ENCODE results near the gene RPP14.

Gene RPP14

DNA sequence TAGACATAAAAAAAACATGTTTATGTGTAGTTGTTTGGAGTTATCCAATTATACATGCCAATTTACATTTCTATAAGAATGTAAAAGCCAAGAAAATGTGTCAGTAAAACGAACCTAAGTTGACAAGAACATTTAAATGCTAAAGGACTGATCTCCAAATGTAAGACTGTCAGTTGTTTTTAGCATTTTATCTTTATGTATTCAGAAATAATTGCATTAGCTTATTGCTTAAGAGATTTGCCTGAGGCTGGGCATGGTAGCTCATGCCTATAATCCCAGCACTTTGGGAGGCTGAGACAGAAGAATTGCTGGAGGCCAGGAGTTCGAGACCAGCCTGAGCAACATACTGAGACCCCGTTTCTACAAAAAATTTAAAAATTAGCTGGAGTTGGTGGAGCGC, 53.6 kb downstream of the RPP14 start:
- DNase-seq: no peak

DNA sequence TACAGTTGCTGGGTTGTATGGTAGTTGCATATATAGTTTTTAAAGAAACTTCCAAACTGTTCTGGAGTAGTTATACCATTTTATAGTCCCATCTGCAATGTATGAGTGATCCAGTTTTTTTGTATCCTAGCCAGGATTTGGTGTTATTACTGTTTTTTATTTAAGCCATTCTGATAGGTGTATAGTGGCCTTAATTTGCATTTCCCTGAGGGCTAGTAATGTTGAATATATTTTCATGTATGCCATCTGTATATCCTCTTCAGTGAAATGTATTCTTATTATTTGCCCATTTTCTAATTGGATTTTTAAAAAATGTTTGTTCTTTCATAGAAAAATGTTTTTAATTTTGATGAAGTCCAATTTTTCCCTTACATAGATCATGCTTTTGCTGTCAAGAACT, 55.8 kb downstream of the RPP14 start:
- no peak for DNase-seq

DNA sequence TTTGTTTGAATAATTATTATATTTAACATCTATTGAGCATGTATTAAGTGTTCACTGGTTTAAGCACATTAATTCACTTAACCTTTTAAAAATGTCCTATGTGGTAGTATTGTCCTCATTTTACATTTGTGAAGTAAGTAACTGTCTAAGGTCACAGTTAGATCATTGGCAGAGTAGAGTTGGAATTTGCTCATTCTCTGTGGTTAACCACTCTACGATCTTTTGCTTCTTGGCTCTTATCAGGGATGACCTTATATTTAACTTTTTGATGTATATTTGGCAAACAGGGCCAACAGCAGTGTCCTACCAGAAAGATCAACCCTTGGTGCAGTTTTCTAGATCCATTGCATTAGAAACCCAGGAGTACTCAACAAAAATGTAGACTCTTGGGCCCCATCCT, 60.7 kb downstream of the RPP14 start:
- no peak for DNase-seq

DNA sequence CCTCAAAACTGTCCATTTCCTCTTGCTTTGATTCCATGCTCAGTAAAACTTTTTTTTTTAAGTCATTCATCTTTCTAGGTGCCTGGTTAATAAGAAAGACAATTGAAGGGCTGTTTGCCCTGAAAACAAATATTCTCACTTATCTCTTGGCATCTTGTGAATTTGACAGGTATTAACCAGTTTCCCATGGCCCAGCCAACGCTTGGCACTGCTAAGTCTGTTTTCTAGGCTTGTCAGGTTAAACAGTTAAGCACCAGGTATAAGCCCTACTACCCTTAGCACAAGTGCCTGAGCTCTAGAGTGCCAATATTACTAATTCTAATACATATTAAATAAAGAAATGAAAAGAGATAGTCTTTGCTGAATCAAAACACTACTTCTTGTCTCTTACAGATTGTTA, 63.0 kb downstream of the RPP14 start:
- no peak for DNase-seq
